Uterus (tissue), 2 donors: ENCODE data around the gene ZNF487.
"Not testable (repeated sequence)": the region's sequence is repeated elsewhere in the genome, so short reads cannot be mapped to it uniquely, and the experiment has no call there.

Source experiments
- POLR2A ChIP-seq, 2 donors: fragments of 450-650 bp; IDR thresholded peaks; one replicate each; pipeline ENCODE4 v1.6.1; 2016; ENCODE audit warnings: antibody characterized with exemption in 2 of 2, mild to moderate bottlenecking in 1 of 2, moderate library complexity in 1 of 2
- TF ChIP-seq, protein P1 (sequence below), 4 experiments: fragments of 200-600 bp in 2 of 4; fragments of 450-650 bp in 2 of 4; sonication (generic) in 2 of 4; IDR thresholded peaks; one replicate each; pipeline ENCODE4 v1.5.1; 2016 to 2019; ENCODE audit warnings: antibody characterized with exemption in 4 of 4, mild to moderate bottlenecking in 2 of 4, moderate library complexity in 1 of 4

- TF ChIP-seq, protein P1, sequence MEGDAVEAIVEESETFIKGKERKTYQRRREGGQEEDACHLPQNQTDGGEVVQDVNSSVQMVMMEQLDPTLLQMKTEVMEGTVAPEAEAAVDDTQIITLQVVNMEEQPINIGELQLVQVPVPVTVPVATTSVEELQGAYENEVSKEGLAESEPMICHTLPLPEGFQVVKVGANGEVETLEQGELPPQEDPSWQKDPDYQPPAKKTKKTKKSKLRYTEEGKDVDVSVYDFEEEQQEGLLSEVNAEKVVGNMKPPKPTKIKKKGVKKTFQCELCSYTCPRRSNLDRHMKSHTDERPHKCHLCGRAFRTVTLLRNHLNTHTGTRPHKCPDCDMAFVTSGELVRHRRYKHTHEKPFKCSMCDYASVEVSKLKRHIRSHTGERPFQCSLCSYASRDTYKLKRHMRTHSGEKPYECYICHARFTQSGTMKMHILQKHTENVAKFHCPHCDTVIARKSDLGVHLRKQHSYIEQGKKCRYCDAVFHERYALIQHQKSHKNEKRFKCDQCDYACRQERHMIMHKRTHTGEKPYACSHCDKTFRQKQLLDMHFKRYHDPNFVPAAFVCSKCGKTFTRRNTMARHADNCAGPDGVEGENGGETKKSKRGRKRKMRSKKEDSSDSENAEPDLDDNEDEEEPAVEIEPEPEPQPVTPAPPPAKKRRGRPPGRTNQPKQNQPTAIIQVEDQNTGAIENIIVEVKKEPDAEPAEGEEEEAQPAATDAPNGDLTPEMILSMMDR (IDR thresholded peaks at IDR 0.05) = not testable (repeated sequence)
- TF ChIP-seq POLR2A (IDR thresholded peaks at IDR 0.05) = not testable (repeated sequence)
Observed at GRCh38 chr10:43426476-43426875, 10.4 kb upstream of the ZNF487 start.
